HG03442 (cell line): ENCODE results near the gene STON1.
"Not testable (repeated sequence)": the region's sequence is repeated elsewhere in the genome, so short reads cannot be mapped to it uniquely, and the experiment has no call there.

Experiments used
- ATAC-seq: cut with Tn5 transposase; IDR thresholded peaks from one replicate; pipeline ENCODE4 v1.9.1; 2021; ENCODE audit warnings: mild to moderate bottlenecking, moderate library complexity; ENCODE audit not compliant: unreplicated experiment

The STON1 gene

GRCh38 chr2:48568547-48568946 lies 38.6 kb downstream of the STON1 start:
- no peak for ATAC-seq

GRCh38 chr2:48569433-48569832 lies 39.5 kb downstream of the STON1 start:
- no peak for ATAC-seq

- ATAC-seq, result no peak
Measured at GRCh38 chr2:48572816-48573215, 42.9 kb downstream of the STON1 start.

- no peak for ATAC-seq
Measured at GRCh38 chr2:48574353-48575287, 44.7 kb downstream of the STON1 start.

GRCh38 chr2:48578313-48578712 lies 48.4 kb downstream of the STON1 start:
- ATAC-seq, result no peak

GRCh38 chr2:48583961-48584360 lies 54.0 kb downstream of the STON1 start:
- ATAC-seq, result no peak

- no peak for ATAC-seq
Measured at GRCh38 chr2:48584551-48584950, 54.6 kb downstream of the STON1 start.

GRCh38 chr2:48586433-48586832 lies 56.5 kb downstream of the STON1 start:
- no peak for ATAC-seq

- no peak for ATAC-seq
Measured at GRCh38 chr2:48587560-48587959, 57.6 kb downstream of the STON1 start.

- ATAC-seq, result no peak
Measured at GRCh38 chr2:48587961-48588360, 58.0 kb downstream of the STON1 start.

GRCh38 chr2:48588745-48589144 lies 58.8 kb downstream of the STON1 start:
- ATAC-seq, result no peak

GRCh38 chr2:48589170-48589767 lies 59.3 kb downstream of the STON1 start:
- no peak for ATAC-seq

GRCh38 chr2:48590017-48590416 lies 60.1 kb downstream of the STON1 start:
- ATAC-seq, result no peak

- ATAC-seq, result no peak
Measured at GRCh38 chr2:48592067-48592466, 62.1 kb downstream of the STON1 start.

GRCh38 chr2:48596751-48597150 lies 66.8 kb downstream of the STON1 start:
- not testable (repeated sequence) for ATAC-seq

- ATAC-seq, result no peak
Measured at GRCh38 chr2:48597492-48597891, 67.5 kb downstream of the STON1 start.

- peak; percentile 60 for ATAC-seq
Measured at GRCh38 chr2:48600204-48600813, 70.4 kb downstream of the STON1 start.

- no peak for ATAC-seq
Measured at GRCh38 chr2:48600917-48601316, 71.0 kb downstream of the STON1 start.

GRCh38 chr2:48601349-48601748 lies 71.4 kb downstream of the STON1 start:
- ATAC-seq, result peak; percentile 50

- no peak for ATAC-seq
Measured at GRCh38 chr2:48605482-48606175, 75.7 kb downstream of the STON1 start.

GRCh38 chr2:48607307-48608014 lies 77.5 kb downstream of the STON1 start:
- ATAC-seq, result no peak
